Upper lobe of right lung (tissue), 1 donor: ENCODE measurements around the gene OMP. TPM values are rescaled to one million over a fixed set of nuclear protein-coding genes. Genes with fewer than 3 reads are reported as not detected.
"Not testable (repeated sequence)": the region's sequence is repeated elsewhere in the genome, so short reads cannot be mapped to it uniquely, and the experiment has no call there.

Experiments
- ATAC-seq: fragments of 200-7000 bp; cut with Tn5 transposase; one replicate; pipeline ENCODE4 v1.9.1; 2020; ENCODE audit warnings: mild to moderate bottlenecking, moderate library complexity
- DNase-seq: peaks from one replicate; pipeline ENCODE4 v3.0.0-alpha.2; 2020
- H3K27ac ChIP-seq: fragments of 200-600 bp; one replicate; pipeline ENCODE4 v1.8.0; 2022
- H3K27me3 ChIP-seq: fragments of 200-600 bp; one replicate; pipeline ENCODE4 v1.8.0; 2022; ENCODE audit warnings: mild to moderate bottlenecking
- H3K36me3 ChIP-seq: fragments of 200-600 bp; one replicate; pipeline ENCODE4 v1.8.0; 2022
- H3K4me1 ChIP-seq: fragments of 200-600 bp; one replicate; pipeline ENCODE4 v1.8.0; 2022
- H3K4me3 ChIP-seq: fragments of 200-600 bp; one replicate; pipeline ENCODE4 v1.8.0; 2022; ENCODE audit warnings: mild to moderate bottlenecking
- H3K9me3 ChIP-seq: fragments of 200-600 bp; one replicate; pipeline ENCODE4 v1.8.0; 2022
- intact Hi-C: fragments of 100-400 bp; cut with DNase I; formaldehyde crosslinking; loops from one replicate; pipeline ENCODE4 v1.11.0; 2022
- total RNA-seq: library from RNA; stranded (reverse); fragmentation: NEBNext Ultra II Directional; extraction: Animal tissue kit (Norgen Biotek cat#: 25700); gene quantifications from one replicate; pipeline ENCODE4 v1.2.1, GENCODE V29; 2021
- TF ChIP-seq, protein P1 (sequence below): fragments of 200-600 bp; IDR thresholded peaks from one replicate; pipeline ENCODE4 v1.8.0; 2022; ENCODE audit warnings: antibody characterized with exemption
- donor health status: DM: no; HTN: yes; CAD: no; lungs with severe emphysema.

OMP gene
- total RNA-seq, 1 donor from 2014 or later: not detected

DNA sequence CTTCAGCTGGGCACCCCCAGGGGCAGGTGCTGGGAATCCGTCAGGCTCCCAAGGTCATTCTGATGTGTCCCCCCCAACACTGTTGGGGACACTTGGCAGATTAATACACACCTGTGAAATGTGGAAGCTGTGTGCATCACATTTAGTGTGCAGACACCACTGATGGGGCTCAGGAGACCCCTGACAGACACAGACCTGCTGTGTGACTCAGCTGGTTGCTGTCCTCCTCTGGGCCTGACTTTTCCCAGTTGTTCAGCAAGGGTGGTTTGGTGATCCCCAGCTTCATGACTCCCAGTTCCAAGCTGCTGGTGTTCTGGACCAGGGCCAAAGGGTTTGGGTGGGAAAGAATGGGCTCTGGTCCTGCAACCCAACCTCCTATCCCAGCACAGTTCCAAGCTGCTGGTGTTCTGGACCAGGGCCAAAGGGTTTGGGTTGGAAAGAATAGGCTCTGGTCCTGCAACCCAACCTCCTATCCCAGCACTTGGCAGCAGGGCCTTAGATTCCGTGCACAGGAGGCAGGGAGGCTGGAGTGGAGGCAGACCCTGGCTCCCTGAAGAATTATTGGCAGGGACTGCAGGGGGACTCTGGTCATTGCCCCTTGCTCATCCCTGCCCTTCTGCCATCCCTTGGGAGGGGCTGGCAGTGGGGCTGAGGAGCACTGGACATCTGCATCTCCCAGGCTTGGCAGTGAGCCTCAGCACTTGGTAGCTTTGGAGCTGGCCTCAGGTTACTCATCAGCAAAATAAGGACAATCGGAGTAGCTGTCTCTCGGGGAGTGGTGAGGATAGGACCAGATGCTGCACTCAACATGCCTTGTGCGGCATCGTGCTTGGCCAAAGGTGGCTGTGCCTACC, 8.4 kb upstream of the OMP start:
- Histone ChIP-seq H3K4me1 (no peaks in the 10 kb centered on the region), H3K9me3 (no peaks in the 10 kb centered on the region), H3K36me3 (no peaks in the 10 kb centered on the region), H3K27ac (no peak overlapping the region), H3K27me3 (no peaks in the 10 kb centered on the region), H3K4me3 (no peak overlapping the region)
- no peak for ATAC-seq
- TF ChIP-seq, protein P1, sequence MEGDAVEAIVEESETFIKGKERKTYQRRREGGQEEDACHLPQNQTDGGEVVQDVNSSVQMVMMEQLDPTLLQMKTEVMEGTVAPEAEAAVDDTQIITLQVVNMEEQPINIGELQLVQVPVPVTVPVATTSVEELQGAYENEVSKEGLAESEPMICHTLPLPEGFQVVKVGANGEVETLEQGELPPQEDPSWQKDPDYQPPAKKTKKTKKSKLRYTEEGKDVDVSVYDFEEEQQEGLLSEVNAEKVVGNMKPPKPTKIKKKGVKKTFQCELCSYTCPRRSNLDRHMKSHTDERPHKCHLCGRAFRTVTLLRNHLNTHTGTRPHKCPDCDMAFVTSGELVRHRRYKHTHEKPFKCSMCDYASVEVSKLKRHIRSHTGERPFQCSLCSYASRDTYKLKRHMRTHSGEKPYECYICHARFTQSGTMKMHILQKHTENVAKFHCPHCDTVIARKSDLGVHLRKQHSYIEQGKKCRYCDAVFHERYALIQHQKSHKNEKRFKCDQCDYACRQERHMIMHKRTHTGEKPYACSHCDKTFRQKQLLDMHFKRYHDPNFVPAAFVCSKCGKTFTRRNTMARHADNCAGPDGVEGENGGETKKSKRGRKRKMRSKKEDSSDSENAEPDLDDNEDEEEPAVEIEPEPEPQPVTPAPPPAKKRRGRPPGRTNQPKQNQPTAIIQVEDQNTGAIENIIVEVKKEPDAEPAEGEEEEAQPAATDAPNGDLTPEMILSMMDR: no peak
- intact Hi-C loops: loop anchor here (5.0 kb wide), 1 partner anchor 47 kb away; no protein-coding TSS in a partner anchor
- DNase-seq: peak; percentile 41

DNA sequence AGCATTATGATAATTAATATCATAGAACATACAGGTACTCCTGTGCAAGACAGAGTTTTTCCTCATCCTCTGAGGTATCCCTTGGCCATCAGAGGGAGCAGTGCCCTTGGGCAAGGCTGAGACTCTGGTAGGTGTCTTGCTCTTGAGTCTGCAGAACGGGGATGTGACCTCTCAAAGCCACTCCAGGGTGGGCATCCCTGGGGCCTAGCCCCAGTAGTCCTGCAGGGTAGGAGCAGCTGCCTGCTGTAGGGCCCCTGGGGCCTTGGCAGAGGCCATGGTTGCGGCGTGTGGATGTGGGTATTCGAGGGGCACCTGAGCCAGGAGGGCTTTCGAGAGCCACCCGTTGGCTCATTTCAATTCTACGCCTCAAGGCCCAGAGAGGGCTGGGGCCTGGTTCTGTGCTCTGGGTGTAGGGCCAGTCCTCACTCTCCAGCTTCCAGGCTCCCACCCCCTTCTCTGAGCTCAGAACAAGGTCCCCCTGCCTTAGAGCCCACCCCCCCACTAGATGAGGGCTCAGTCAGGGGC, 7.7 kb upstream of the OMP start:
- ATAC-seq: no peak
- no peak overlapping the region for H3K27ac ChIP-seq
- no peaks in the 10 kb centered on the region for H3K4me1 ChIP-seq
- H3K36me3 ChIP-seq: no peaks in the 10 kb centered on the region
- no peak overlapping the region for H3K4me3 ChIP-seq
- DNase-seq: peak; percentile 54
- intact Hi-C loops: loop anchor here (5.0 kb wide), 1 partner anchor 48 kb away; no protein-coding TSS in a partner anchor
- no peaks in the 10 kb centered on the region for H3K9me3 ChIP-seq
- H3K27me3 ChIP-seq: no peaks in the 10 kb centered on the region
- TF ChIP-seq, protein P1: no peak

DNA sequence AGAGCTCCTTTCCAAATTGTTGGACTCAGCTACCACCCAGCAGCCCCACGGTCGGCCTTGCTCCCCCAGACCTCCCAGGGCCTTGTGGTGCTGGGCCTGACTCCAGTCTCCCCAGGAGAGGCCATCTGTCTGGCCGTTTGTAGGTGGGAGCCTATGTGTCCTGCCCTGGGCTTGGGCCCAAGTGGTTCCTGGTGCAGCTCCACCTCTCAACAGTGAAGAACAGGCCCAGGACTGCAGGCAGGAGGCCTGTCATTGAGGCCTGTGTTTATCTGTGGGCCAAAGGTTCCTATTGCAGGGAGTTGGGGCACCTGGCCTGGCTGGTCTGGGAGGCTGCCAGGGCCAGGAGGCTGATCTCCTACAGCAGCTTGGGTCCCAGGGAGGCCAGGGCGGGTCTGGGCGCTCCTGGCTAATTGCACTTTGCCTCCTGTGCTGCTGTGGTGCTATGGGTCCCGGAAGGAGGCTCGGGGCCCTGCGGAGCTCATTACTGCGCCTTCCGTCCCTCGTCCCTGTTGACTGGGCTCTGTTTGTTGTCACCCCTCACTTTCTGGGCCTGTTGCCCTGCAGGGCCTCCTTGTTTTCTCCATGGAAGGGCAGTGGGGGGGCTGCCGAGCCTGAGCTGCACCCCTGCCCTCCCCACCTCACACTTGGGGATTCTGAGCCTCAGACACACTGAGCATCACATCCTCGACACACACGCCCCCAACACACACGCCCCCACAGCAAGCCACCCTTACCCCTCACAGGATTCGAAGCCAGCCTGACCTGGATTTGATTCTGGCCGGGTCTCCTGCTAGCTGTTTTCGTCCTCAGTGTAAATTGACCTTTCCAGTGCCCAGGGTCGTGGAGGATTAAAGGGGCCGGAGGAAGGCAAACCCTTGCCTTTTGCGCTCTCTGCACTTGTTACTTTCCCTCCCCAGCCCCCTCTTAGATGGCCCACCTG, 6.8 kb upstream of the OMP start:
- Histone ChIP-seq H3K27ac (no peak overlapping the region), H3K4me3 (no peak overlapping the region), H3K4me1 (no peaks in the 10 kb centered on the region), H3K9me3 (no peaks in the 10 kb centered on the region), H3K27me3 (no peaks in the 10 kb centered on the region), H3K36me3 (no peaks in the 10 kb centered on the region)
- intact Hi-C loops: no loop called here
- DNase-seq (peak; percentile 57), ATAC-seq (no peak)
- TF ChIP-seq, protein P1: no peak

DNA sequence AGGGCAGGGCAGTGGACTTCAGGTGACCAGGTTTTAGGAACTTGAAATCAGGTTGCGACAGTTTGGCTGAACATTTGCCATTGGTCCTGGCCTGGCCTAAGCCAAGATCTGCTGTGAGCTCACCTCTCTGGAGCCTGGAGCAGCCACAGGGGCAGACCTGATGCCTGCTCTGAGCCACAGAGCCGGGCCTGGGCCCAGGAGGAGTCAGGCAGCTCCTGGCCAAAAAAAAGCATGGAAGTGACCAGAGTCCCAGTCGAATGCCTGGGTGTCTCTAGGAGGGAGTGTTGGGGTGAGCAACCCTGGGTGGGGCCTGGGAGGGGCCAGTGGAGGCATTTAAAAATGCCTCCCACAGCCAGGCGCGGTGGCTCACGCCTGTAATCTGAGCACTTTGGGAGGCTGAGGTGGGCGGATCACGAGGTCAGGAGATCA, 6.0 kb upstream of the OMP start:
- DNase-seq: peak; percentile 38
- no peaks in the 10 kb centered on the region for H3K9me3 ChIP-seq
- no peaks in the 10 kb centered on the region for H3K36me3 ChIP-seq
- no peaks in the 10 kb centered on the region for H3K4me1 ChIP-seq
- H3K27ac ChIP-seq: no peak overlapping the region
- no peak overlapping the region for H3K4me3 ChIP-seq
- TF ChIP-seq, protein P1: no peak
- intact Hi-C loops: no loop called here
- ATAC-seq: no peak
- no peaks in the 10 kb centered on the region for H3K27me3 ChIP-seq

DNA sequence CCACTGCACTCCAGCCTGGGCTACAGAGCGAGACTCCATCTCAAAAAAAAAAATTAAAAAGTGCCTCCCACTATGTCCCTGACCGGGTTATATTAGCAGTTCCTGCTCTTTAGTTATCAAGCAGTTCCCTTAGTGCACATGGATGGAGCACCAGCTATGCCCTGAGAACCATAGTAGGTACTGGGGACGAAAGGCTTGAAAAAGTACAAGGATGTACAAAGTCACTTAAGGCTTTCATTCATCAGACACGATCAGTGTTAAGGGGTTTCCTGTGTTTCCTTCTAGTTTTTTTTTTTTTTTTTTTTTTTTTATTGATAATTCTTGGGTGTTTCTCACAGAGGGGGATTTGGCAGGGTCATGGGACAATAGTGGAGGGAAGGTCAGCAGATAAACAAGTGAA, 5.5 kb upstream of the OMP start:
- H3K27me3 ChIP-seq, ATAC-seq, H3K4me1 ChIP-seq, H3K4me3 ChIP-seq, H3K27ac ChIP-seq, H3K9me3 ChIP-seq, H3K36me3 ChIP-seq, intact Hi-C loops, DNase-seq: not testable (repeated sequence)
